GM12864 (cell line): Measurements from ENCODE around the gene RALGAPA2.
"Not testable (repeated sequence)": the region's sequence is repeated elsewhere in the genome, so short reads cannot be mapped to it uniquely, and the experiment has no call there.

Source experiments
- DNase-seq: peaks from one replicate; pipeline ENCODE4 v3.0.0-alpha.2; 2011; ENCODE audit warnings: low read depth
- H3K4me3 ChIP-seq: 2 replicates; pipeline ENCODE4 v1.5.1; 2011; ENCODE audit warnings: mild to moderate bottlenecking, low read depth, low read length, control low read depth
- TF ChIP-seq, protein P1 (sequence below): IDR thresholded peaks from 2 replicates; pipeline ENCODE4 v1.5.1; 2011; ENCODE audit warnings: low read depth, mild to moderate bottlenecking, moderate library complexity, low read length, control low read depth, inconsistent platforms; ENCODE audit errors: missing control alignments

Gene RALGAPA2

DNA sequence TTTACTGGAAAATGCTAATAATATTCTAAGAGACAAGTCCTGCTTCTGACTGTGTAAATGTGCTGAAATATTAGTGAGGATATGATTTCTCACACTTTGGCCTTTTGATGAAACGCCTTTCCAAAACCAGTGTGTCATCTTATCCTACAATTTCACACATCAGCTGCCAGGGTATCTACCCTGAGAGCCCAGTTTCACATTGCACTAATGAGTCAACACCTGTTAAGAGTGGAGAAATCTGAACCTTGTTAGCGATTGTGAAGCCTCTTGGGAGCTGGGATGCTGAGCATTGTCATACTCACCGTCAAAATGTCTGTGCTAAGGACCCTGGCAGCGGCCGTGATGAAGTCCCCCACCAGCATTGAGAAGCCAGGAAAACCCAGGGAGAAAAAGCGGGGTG, 166.0 kb downstream of the RALGAPA2 start:
- TF ChIP-seq, protein P1, sequence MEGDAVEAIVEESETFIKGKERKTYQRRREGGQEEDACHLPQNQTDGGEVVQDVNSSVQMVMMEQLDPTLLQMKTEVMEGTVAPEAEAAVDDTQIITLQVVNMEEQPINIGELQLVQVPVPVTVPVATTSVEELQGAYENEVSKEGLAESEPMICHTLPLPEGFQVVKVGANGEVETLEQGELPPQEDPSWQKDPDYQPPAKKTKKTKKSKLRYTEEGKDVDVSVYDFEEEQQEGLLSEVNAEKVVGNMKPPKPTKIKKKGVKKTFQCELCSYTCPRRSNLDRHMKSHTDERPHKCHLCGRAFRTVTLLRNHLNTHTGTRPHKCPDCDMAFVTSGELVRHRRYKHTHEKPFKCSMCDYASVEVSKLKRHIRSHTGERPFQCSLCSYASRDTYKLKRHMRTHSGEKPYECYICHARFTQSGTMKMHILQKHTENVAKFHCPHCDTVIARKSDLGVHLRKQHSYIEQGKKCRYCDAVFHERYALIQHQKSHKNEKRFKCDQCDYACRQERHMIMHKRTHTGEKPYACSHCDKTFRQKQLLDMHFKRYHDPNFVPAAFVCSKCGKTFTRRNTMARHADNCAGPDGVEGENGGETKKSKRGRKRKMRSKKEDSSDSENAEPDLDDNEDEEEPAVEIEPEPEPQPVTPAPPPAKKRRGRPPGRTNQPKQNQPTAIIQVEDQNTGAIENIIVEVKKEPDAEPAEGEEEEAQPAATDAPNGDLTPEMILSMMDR: no peak
- H3K4me3 ChIP-seq: no peak overlapping the region
- DNase-seq: no peak

DNA sequence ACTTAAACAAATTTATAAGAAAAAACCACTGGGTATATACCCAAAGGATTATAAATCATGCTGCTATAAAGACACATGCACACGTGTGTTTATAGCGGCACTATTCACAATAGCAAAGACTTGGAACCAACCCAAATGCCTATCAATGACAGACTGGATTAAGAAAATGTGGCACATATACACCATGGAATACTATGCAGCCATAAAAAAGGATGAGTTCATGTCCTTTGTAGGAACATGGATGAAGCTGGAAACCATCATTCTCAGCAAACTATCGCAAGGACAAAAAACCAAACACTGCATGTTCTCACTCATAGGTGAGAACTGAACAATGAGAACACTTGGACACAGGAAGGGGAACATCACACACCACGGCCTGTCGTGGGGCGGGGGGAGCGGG, 169.1 kb downstream of the RALGAPA2 start:
- H3K4me3 ChIP-seq, DNase-seq: not testable (repeated sequence)

- TF ChIP-seq, protein P1: no peak
- no peak for DNase-seq
- H3K4me3 ChIP-seq: no peak overlapping the region
Measured at GRCh38 chr20:20536240-20536933, 176.1 kb downstream of the RALGAPA2 start.

GRCh38 chr20:20535051-20535450, 177.4 kb downstream of the RALGAPA2 start:
- no peak for DNase-seq
- TF ChIP-seq, protein P1: no peak
- no peak overlapping the region for H3K4me3 ChIP-seq

GRCh38 chr20:20531283-20531682, 181.2 kb downstream of the RALGAPA2 start:
- no peak overlapping the region for H3K4me3 ChIP-seq
- no peak for DNase-seq
- TF ChIP-seq, protein P1: no peak

GRCh38 chr20:20530428-20531151, 181.9 kb downstream of the RALGAPA2 start:
- H3K4me3 ChIP-seq: no peak overlapping the region
- DNase-seq: no peak
- TF ChIP-seq, protein P1: no peak

- DNase-seq: no peak
- H3K4me3 ChIP-seq: no peak overlapping the region
- TF ChIP-seq, protein P1: no peak
Measured at GRCh38 chr20:20529597-20529996, 182.8 kb downstream of the RALGAPA2 start.
